GM12891 (cell line): ENCODE results near the gene PXMP4.

ENCODE experiments used
- POLR2A ChIP-seq: IDR thresholded peaks from 2 replicates; pipeline ENCODE4 v1.6.1; 2011; ENCODE audit warnings: low read depth, low read length, control low read depth
- POLR2AphosphoS5 ChIP-seq: IDR thresholded peaks from 2 replicates; pipeline ENCODE4 v1.6.1; 2011; ENCODE audit warnings: low read depth, low read length, control low read depth
- SPI1 ChIP-seq: IDR thresholded peaks from 2 replicates; pipeline ENCODE4 v1.6.1; 2011; ENCODE audit warnings: low read depth, low read length, control low read depth
- TAF1 ChIP-seq: IDR thresholded peaks from 2 replicates; pipeline ENCODE4 v1.6.1; 2011; ENCODE audit warnings: low read depth, low read length, control low read depth

- TF ChIP-seq POLR2AphosphoS5, result no peak
- no peak for TF ChIP-seq SPI1
- TF ChIP-seq POLR2A, result no peak
- TF ChIP-seq TAF1, result no peak
Observed at GRCh38 chr20:33703498-33704137, 16.5 kb downstream of the PXMP4 start.
